ENCODE results near the gene SYT12.

GRCh38 chr11:66999555-66999954 lies 23.4 kb upstream of the SYT12 start:
- TF ChIP-seq CTCF (IDR thresholded peaks at IDR 0.05; ENCODE audit: poor library complexity, severe bottlenecking): no peak
- no peak for TF ChIP-seq SMC3 (conservative IDR thresholded peaks at IDR 0.05; ENCODE audit: poor library complexity)
- TF ChIP-seq RAD21 (conservative IDR thresholded peaks at IDR 0.05): no peak
- TF ChIP-seq EZH2 (IDR thresholded peaks at IDR 0.05; ENCODE audit: borderline replicate concordance, insufficient read depth, low read length, poor library complexity, severe bottlenecking): no peak
- no peak for TF ChIP-seq EP300 (conservative IDR thresholded peaks at IDR 0.05; ENCODE audit: poor library complexity, severe bottlenecking)
- no peak for TF ChIP-seq POLR2AphosphoS5 (IDR thresholded peaks at IDR 0.05)
- TF ChIP-seq TAF1 (IDR thresholded peaks at IDR 0.05; ENCODE audit: low read depth): no peak
- no peak for TF ChIP-seq REST (IDR thresholded peaks at IDR 0.05; ENCODE audit: borderline replicate concordance)
- TF ChIP-seq MXI1 (conservative IDR thresholded peaks at IDR 0.05; ENCODE audit: poor library complexity, severe bottlenecking): no peak

All from neural cell (in vitro differentiated cells).